ENCODE measurements around the gene FBLN5.

Gene FBLN5, protein sequence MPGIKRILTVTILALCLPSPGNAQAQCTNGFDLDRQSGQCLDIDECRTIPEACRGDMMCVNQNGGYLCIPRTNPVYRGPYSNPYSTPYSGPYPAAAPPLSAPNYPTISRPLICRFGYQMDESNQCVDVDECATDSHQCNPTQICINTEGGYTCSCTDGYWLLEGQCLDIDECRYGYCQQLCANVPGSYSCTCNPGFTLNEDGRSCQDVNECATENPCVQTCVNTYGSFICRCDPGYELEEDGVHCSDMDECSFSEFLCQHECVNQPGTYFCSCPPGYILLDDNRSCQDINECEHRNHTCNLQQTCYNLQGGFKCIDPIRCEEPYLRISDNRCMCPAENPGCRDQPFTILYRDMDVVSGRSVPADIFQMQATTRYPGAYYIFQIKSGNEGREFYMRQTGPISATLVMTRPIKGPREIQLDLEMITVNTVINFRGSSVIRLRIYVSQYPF

DNA sequence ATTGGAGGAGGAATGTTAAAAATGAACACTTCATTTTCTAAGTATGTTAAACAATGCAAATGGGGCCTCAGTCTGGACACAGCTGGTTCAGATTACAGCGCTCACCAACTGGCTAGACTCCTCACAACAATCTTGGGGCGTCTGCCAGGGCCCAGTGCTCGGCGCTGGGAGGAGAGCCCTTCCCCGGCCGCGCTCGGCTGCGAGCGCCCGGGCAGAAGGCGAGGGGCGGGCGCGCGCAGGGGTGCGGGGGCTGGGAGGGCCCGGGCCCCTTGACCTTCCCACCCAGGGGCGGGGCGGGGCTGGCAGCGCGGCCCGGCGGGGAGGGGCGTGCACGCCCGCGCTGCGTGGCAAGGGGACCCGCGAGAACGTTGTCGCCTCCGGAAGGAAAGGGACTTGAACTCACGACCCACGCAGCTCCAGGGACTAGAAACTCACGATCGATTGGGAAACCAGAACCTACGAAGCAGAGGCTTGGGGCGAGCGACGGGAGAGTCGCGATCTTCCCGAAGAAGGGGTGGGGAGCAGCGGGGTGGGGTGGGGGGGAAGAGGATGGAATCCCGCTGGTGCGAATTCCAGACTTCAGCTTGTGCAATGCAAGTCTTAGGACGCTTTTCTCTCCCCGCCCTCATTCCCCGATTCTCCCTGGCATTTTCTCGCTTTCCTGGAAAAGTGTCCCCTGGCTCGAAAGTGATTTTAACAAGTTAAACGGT lies at the start of gene FBLN5:
TSS of gene FBLN5 (minus strand) at position 220 of the 710 bp plus-strand sequence. CDS start 465 bp downstream, outside the sequence.
- ATAC-seq (ENCODE audit: low read depth) (peak; percentile 34), DNase-seq (ENCODE audit: low spot score in 2 of 2) (peak in 1 of 2 donors; percentile 16)
- Mint-ChIP-seq H3K4me1 (peaks cover 4% of the 10 kb centered on the region), H3K9me3 (no peaks in the 10 kb centered on the region), H3K36me3 (no peaks in the 10 kb centered on the region), H3K4me3 (peak within 1 kb of the TSS; percentile 81), H3K27me3 (peaks cover 25% of the 10 kb centered on the region), H3K27ac (peak within 1 kb of the TSS; percentile 31)

DNA sequence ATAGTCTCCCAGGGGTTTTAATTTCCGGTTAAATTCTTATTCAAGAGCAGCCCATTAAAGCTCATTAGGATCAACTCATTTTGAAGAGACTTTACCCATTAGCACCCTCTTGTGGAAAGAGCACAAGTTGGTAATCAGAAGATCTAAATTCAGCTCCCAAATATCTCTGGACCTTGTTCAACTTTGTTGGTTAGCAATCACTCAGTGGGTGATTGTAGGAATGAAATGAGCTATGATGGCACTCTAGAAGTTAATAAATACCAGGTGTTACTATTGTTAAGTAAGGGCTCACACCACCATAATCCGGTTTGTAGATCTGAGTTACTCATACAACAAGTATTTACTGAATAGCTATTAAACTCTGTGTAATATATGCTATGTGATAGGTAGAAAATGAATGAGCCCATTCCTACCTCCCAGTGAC lies 49.5 kb upstream of the FBLN5 start:
- H3K36me3 Mint-ChIP-seq: peaks cover 24% of the 10 kb centered on the region
- ATAC-seq (ENCODE audit: low read depth) (peak; percentile 59), DNase-seq (ENCODE audit: low spot score in 2 of 2) (peak in 1 of 2 donors; percentile 42)
- H3K9me3 Mint-ChIP-seq: no peaks in the 10 kb centered on the region
- no peak overlapping the region for H3K27ac Mint-ChIP-seq
- H3K4me3 Mint-ChIP-seq: no peak overlapping the region
- H3K4me1 Mint-ChIP-seq: peaks cover 11% of the 10 kb centered on the region
- H3K27me3 Mint-ChIP-seq: no peaks in the 10 kb centered on the region

DNA sequence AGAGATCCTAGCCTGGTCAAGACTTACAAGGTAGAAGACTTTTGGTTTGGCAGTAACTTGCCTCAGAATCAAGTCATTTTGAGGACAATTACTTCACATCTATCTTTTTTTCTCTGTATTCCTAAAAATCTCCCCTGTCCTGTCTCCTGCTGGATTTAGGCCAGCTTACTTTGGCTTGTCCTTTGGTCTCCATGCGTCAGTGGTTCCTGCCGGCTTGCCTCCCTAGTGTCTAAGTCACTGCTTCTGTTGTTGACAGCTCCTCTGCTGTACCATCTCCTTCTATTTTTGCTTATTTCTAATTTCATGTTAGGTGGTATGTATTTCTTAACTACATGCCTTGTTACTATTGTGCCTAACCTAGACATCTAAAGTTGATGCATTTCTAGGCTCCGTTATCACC lies 39.7 kb upstream of the FBLN5 start:
- H3K4me3 Mint-ChIP-seq: no peak overlapping the region
- H3K4me1 Mint-ChIP-seq: peaks cover 6% of the 10 kb centered on the region
- no peaks in the 10 kb centered on the region for H3K9me3 Mint-ChIP-seq
- no peaks in the 10 kb centered on the region for H3K27me3 Mint-ChIP-seq
- H3K36me3 Mint-ChIP-seq: peaks cover 42% of the 10 kb centered on the region
- no peak for ATAC-seq (ENCODE audit: low read depth)
- no peak for DNase-seq (ENCODE audit: low spot score in 2 of 2)
- no peak overlapping the region for H3K27ac Mint-ChIP-seq

DNA sequence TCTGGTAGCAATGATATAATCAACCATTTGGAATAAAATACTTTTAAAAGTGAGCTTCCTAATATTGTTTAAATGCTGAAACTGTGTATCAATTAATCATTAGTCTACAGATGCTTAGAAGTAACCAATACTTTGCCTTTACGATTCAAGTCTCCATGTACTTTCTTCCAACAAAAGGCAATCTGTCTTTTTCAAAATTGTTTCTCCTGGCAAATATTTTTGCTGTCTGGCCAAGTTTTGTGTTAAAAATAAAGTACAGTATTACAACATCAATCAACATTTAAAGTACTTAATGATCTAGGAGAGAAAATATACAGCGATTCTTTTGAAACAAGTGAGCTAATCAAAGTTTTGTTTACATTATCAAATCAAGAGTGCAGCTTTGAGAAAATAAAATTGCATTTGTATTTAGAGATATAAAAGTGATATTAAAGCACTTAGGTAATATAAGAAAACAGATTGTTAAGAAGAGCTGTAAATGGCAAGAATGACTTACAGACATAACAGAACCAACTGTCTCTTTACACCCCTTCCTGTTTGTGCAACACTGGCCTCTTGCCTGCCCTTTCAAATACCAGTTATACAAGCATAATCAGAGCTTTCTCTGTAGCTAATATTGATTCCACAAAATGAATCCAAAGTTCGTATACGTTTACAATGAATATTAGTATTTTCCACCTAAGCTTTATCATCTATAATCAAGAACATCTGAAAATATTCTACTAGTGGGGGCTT lies 38.2 kb upstream of the FBLN5 start:
- Mint-ChIP-seq H3K4me1 (peaks cover 6% of the 10 kb centered on the region), H3K27ac (no peak overlapping the region), H3K27me3 (no peaks in the 10 kb centered on the region), H3K9me3 (no peaks in the 10 kb centered on the region), H3K36me3 (peaks cover 38% of the 10 kb centered on the region), H3K4me3 (no peak overlapping the region)
- ATAC-seq (ENCODE audit: low read depth) (no peak), DNase-seq (ENCODE audit: low spot score in 2 of 2) (no peak)

DNA sequence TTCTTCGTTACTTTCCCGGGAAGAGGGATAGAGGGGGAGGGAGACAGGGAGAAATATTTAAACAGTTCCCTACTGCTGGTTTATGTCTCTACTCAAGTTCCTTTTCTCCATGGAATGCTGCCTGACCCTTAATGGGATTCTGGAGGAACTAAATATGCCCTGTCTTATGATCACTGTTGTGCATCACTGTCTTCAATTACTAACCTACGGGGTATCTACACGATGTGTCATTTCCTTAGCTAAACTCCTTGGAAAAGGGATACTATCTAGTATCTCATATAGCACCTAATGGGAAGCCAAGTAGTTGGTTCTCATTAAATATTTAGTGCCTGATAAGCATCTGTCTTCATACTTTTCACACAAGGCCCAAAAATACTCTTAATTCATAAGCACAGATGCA lies 37.5 kb upstream of the FBLN5 start:
- DNase-seq (ENCODE audit: low spot score in 2 of 2) (no peak), ATAC-seq (ENCODE audit: low read depth) (no peak)
- Mint-ChIP-seq H3K36me3 (peaks cover 40% of the 10 kb centered on the region), H3K27ac (no peak overlapping the region), H3K4me1 (peaks cover 6% of the 10 kb centered on the region), H3K27me3 (no peaks in the 10 kb centered on the region), H3K4me3 (no peak overlapping the region), H3K9me3 (no peaks in the 10 kb centered on the region)

DNA sequence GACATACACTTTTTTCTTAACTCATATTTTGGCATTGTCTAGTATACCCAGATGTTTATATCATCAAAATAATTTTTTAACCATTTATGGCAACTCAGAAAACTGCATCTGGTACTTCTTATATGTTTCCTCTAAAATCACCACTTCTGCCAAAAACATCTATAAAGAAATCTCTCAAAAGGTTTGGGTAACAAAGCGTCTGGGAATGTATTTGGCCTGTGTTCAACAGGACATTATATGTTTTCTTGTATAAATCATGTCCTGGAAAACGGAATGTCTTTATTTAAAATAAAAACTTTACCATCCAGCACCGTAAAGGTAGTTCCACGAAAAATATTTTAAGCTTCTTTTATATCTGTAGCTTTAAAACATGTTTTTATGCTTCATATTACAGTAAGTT lies 36.1 kb upstream of the FBLN5 start:
- H3K27me3 Mint-ChIP-seq: no peaks in the 10 kb centered on the region
- ATAC-seq (ENCODE audit: low read depth) (no peak), DNase-seq (ENCODE audit: low spot score in 2 of 2) (no peak)
- peaks cover 36% of the 10 kb centered on the region for H3K36me3 Mint-ChIP-seq
- H3K27ac Mint-ChIP-seq: no peak overlapping the region
- H3K9me3 Mint-ChIP-seq: no peaks in the 10 kb centered on the region
- no peak overlapping the region for H3K4me3 Mint-ChIP-seq
- H3K4me1 Mint-ChIP-seq: peaks cover under 1% of the 10 kb centered on the region

DNA sequence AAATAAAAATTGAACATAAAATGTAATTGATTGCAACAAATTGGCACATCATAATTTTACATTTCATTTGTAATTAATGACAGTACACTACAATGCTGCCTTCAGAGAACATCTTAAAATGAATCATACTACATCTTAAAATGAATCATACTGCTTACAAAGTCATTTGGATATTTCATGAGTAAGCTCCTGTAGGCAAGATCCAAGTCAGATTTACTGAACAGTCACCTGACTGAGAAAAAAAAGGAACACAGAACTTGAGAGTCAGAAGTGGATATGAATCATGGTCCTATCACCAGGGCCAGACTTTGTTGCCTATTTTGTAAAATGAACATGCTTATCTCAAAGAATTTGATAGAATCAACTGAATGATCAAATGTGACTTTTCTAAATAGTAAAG lies 32.7 kb upstream of the FBLN5 start:
- ATAC-seq (ENCODE audit: low read depth): no peak
- no peaks in the 10 kb centered on the region for H3K4me1 Mint-ChIP-seq
- peak overlapping the region; percentile 8 for H3K27ac Mint-ChIP-seq
- peaks cover 34% of the 10 kb centered on the region for H3K36me3 Mint-ChIP-seq
- no peak overlapping the region for H3K4me3 Mint-ChIP-seq
- no peak for DNase-seq (ENCODE audit: low spot score in 2 of 2)
- no peaks in the 10 kb centered on the region for H3K27me3 Mint-ChIP-seq
- H3K9me3 Mint-ChIP-seq: no peaks in the 10 kb centered on the region

DNA sequence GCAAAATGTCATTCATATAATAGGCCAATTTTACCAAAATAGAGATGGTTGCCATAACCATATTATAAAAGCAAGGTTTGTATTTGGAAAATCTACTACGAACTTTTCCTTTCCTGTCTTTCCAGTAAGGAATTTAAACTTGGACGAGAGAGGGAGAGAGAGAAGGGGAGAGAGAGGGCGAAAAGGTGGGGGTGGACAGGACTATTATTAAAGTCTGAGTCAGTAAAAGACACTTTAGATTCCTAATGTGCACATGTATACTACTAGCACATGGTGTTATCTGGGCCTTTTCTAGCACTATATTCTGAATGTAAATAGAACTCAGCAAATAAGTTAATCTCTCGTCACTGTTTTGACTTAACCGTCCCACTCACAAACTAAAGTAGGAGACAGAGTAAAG lies 30.4 kb upstream of the FBLN5 start:
- Mint-ChIP-seq H3K4me3 (no peak overlapping the region), H3K36me3 (peaks cover 30% of the 10 kb centered on the region), H3K27ac (no peak overlapping the region), H3K9me3 (no peaks in the 10 kb centered on the region), H3K27me3 (no peaks in the 10 kb centered on the region), H3K4me1 (no peaks in the 10 kb centered on the region)
- DNase-seq (ENCODE audit: low spot score in 2 of 2) (no peak), ATAC-seq (ENCODE audit: low read depth) (no peak)

DNA sequence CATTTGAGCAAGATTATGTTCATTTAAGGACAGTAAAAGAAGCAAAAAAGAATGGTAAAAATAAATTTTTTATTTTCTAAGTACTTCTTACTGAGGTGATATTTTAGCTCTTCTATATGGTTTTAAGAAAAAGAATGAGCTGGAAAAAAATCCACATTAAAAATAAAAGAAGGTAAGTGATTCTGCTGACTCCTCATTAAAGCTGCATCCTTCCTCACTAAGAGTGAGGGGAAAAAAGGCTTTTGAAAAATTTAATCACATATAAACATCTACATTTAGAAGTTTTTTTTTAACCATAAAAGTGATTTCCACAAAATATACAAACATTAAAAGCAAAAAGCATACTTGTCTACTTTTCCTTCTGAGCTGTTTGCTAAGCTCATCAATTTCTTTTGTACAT lies 28.3 kb upstream of the FBLN5 start:
- Mint-ChIP-seq H3K4me3 (no peak overlapping the region), H3K36me3 (peaks cover 33% of the 10 kb centered on the region), H3K9me3 (no peaks in the 10 kb centered on the region), H3K4me1 (no peaks in the 10 kb centered on the region), H3K27ac (no peak overlapping the region), H3K27me3 (no peaks in the 10 kb centered on the region)
- no peak for ATAC-seq (ENCODE audit: low read depth)
- no peak for DNase-seq (ENCODE audit: low spot score in 2 of 2)

DNA sequence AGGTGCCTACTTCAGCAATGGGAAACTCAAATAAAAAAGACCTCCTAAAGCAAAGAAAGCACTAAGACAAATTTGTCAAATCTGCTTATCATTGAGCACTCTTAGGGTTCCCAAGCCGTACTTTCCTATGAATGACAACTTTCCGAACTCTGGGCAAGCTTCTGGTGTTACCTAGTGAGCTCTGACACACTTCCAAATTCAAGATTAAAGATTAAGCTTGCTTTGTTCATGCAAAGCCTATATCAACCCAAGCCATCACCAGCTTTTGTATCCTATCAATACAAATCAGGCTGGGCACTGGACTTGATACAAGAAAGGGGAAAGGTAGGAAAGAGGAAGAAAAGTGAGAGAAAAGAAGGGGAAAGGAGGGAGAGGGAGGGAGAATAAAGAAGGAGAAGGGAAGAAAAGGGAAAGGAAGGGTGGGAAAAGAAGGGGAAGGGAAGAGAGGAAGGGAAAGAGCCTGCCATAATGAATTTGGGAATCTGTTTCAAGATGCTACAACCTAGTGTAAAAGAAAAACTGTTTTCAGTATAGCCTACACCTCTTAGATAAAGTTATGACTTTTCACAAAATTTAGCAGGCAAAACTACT lies 23.8 kb upstream of the FBLN5 start:
- Mint-ChIP-seq H3K4me1 (peaks cover 4% of the 10 kb centered on the region), H3K27ac (no peak overlapping the region), H3K36me3 (peaks cover 30% of the 10 kb centered on the region)

DNA sequence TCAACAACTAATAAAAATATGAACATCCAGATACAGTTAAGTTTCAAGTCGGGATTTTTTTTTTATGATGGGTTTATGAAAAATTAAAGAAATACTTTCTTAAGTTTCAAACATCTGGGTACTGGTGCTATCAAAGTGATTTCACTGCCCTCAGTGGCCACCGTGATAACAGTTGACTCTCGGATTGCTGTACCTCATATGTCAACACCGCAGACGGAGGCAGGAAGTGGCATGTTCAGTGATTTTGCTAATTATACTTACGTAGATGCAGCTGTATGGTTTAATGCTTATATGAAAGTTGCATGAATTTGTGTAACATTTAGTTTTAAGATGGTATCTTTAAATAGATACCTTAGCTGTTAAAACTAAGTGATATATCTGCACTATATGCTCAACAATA lies 20.8 kb upstream of the FBLN5 start:
- Mint-ChIP-seq H3K36me3 (peaks cover 20% of the 10 kb centered on the region), H3K9me3 (no peaks in the 10 kb centered on the region), H3K4me3 (no peak overlapping the region), H3K27ac (peak overlapping the region; percentile 49), H3K4me1 (peaks cover 4% of the 10 kb centered on the region), H3K27me3 (no peaks in the 10 kb centered on the region)
- no peak for DNase-seq (ENCODE audit: low spot score in 2 of 2)
- peak; percentile 67 for ATAC-seq (ENCODE audit: low read depth)

More for the DNA sequence above, 23.8 kb upstream of the FBLN5 start:
- Mint-ChIP-seq H3K9me3 (no peaks in the 10 kb centered on the region), H3K4me3 (no peak overlapping the region), H3K27me3 (no peaks in the 10 kb centered on the region)
- DNase-seq (ENCODE audit: low spot score in 2 of 2): no peak
- ATAC-seq (ENCODE audit: low read depth): no peak

DNA sequence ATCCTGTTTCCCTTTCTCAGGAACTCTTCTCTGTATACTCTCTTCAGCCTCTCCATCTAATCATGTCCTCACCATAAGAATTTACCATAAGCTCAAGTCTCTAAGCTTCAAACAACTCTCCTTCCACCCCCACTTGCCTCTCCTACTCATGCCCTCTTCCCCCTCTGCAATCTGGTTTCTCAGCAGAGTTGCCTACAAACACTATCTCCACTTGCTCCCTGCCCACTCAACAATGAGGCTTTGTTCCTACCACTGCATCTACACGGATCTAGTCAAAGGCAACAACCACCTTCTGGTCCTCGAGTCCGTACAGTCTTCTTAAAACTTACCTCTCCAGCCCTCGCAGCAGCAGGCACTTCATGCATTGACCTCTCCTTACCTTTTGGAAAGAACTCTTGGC lies 17.2 kb upstream of the FBLN5 start:
- Mint-ChIP-seq H3K4me3 (no peak overlapping the region), H3K9me3 (no peaks in the 10 kb centered on the region), H3K27me3 (no peaks in the 10 kb centered on the region), H3K4me1 (peaks cover 4% of the 10 kb centered on the region), H3K36me3 (peaks cover 9% of the 10 kb centered on the region), H3K27ac (no peak overlapping the region)
- no peak for ATAC-seq (ENCODE audit: low read depth)
- DNase-seq (ENCODE audit: low spot score in 2 of 2): no peak

DNA sequence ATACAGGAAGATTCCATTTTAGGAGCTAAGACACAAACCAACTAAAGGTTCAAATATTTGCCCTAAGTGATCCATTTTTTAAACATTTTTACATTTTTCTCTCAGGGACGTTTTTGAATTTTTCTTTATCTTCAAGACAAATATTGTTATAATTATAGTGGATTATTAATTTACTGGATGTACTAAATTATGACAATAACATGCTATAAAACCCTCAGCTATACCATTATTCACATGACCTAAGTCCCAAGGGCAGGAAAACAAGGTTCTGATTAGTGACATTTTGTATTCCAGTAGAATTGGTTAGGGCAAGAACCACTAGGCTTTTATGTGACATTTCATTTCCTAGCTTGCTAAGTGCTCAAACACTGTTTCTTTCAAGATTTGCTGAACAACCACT lies 16.5 kb upstream of the FBLN5 start:
- no peaks in the 10 kb centered on the region for H3K9me3 Mint-ChIP-seq
- no peak overlapping the region for H3K27ac Mint-ChIP-seq
- H3K4me3 Mint-ChIP-seq: no peak overlapping the region
- H3K27me3 Mint-ChIP-seq: no peaks in the 10 kb centered on the region
- H3K4me1 Mint-ChIP-seq: peaks cover 4% of the 10 kb centered on the region
- DNase-seq (ENCODE audit: low spot score in 2 of 2) (no peak), ATAC-seq (ENCODE audit: low read depth) (no peak)
- H3K36me3 Mint-ChIP-seq: peaks cover 9% of the 10 kb centered on the region

DNA sequence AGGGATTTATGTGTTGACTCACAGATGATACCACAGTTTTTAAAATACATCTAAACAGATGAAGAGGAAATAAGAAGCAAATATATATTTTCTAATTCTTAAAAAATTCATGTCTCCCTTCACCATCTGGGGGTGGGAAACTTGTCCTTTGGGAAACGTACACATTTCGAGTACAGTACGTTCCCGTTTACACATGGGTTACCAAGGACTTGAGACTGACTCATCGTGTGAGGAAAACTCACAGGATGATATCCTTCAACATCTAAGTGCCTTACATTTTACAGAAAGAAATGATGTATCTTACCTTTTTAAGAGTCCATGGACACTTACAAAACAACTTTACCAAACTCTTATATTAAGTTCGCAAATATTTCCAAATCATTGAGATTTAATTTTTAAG lies 16.0 kb upstream of the FBLN5 start:
- Mint-ChIP-seq H3K9me3 (no peaks in the 10 kb centered on the region), H3K27ac (no peak overlapping the region), H3K4me1 (peaks cover under 1% of the 10 kb centered on the region), H3K36me3 (peaks cover 3% of the 10 kb centered on the region), H3K4me3 (no peak overlapping the region), H3K27me3 (no peaks in the 10 kb centered on the region)
- ATAC-seq (ENCODE audit: low read depth) (no peak), DNase-seq (ENCODE audit: low spot score in 2 of 2) (no peak)

Measured in memory B cell (primary cell).